GM23338 (cell line): ENCODE results near the gene HMG20B. TPM values are rescaled to one million over a fixed set of nuclear protein-coding genes. Genes with fewer than 3 reads are reported as not detected.
A peak's percentile ranks its signal among the peaks of the same experiment; 100 is the strongest.

Experiments used
- ATAC-seq: fragments of 200-7000 bp; cut with Tn5 transposase; 3 replicates; pipeline ENCODE4 v1.9.1; 2020
- DNase-seq: peaks from one replicate; pipeline ENCODE4 v3.0.0-alpha.2; 2015; ENCODE audit warnings: low spot score
- H2AFZ ChIP-seq: fragments of 200-600 bp; sonication (generic); 2 replicates; pipeline ENCODE4 v1.8.0; 2016; ENCODE audit warnings: antibody characterized with exemption, mild to moderate bottlenecking, moderate library complexity
- H3F3A ChIP-seq: fragments of 200-600 bp; sonication (generic); replicated peaks from 2 replicates; pipeline ENCODE4 v1.8.0; 2017; ENCODE audit warnings: antibody characterized with exemption, mixed run types, low read depth
- H3K27ac ChIP-seq: fragments of 200-600 bp; sonication (generic); 2 replicates; pipeline ENCODE4 v1.6.1; 2016; ENCODE audit warnings: low read depth
- H3K27me3 ChIP-seq: fragments of 200-600 bp; sonication (generic); 2 replicates; pipeline ENCODE4 v1.8.0; 2016; ENCODE audit warnings: mild to moderate bottlenecking, mixed run types, moderate library complexity; ENCODE audit not compliant: insufficient read depth
- H3K36me3 ChIP-seq: fragments of 200-600 bp; sonication (generic); 2 replicates; pipeline ENCODE4 v1.8.0; 2016; ENCODE audit warnings: mild to moderate bottlenecking; ENCODE audit not compliant: insufficient read depth
- H3K4me1 ChIP-seq: fragments of 200-600 bp; sonication (generic); 2 replicates; pipeline ENCODE4 v1.8.0; 2016; ENCODE audit warnings: mild to moderate bottlenecking, moderate library complexity; ENCODE audit not compliant: insufficient read depth
- H3K4me2 ChIP-seq: fragments of 200-600 bp; sonication (generic); 2 replicates; pipeline ENCODE4 v1.7.1; 2017; ENCODE audit warnings: mixed run types
- H3K4me3 ChIP-seq: fragments of 200-600 bp; sonication (generic); 2 replicates; pipeline ENCODE4 v1.6.1; 2016; ENCODE audit warnings: mixed run types
- H3K79me2 ChIP-seq: fragments of 200-600 bp; sonication (generic); replicated peaks from 2 replicates; pipeline ENCODE4 v1.8.0; 2017; ENCODE audit warnings: mild to moderate bottlenecking; ENCODE audit not compliant: insufficient read depth
- H3K9me2 ChIP-seq: fragments of 200-600 bp; sonication (generic); 2 replicates; pipeline ENCODE4 v1.8.0; 2017; ENCODE audit not compliant: insufficient read depth
- H4K20me1 ChIP-seq: fragments of 200-600 bp; sonication (generic); replicated peaks from 2 replicates; pipeline ENCODE4 v1.8.0; 2017; ENCODE audit warnings: mild to moderate bottlenecking; ENCODE audit not compliant: insufficient read depth
- H3K27ac Mint-ChIP-seq: 2 replicates; pipeline ENCODE4 v1.8.0; 2020; ENCODE audit warnings: inconsistent platforms, mild to moderate bottlenecking, moderate library complexity, mixed read lengths
- H3K27me3 Mint-ChIP-seq: 3 replicates; pipeline ENCODE4 v1.8.0; 2022; ENCODE audit warnings: low read depth, mild to moderate bottlenecking, moderate library complexity, mixed read lengths, inconsistent platforms; ENCODE audit not compliant: insufficient read depth, poor library complexity
- H3K36me3 Mint-ChIP-seq: 3 replicates; pipeline ENCODE4 v1.8.0; 2021; ENCODE audit warnings: low read depth, mild to moderate bottlenecking, inconsistent platforms, moderate library complexity, mixed read lengths
- H3K4me1 Mint-ChIP-seq: 3 replicates; pipeline ENCODE4 v1.8.0; 2020; ENCODE audit warnings: mild to moderate bottlenecking, inconsistent platforms, mixed read lengths
- H3K4me3 Mint-ChIP-seq: 3 replicates; pipeline ENCODE4 v1.8.0; 2021; ENCODE audit warnings: moderate library complexity, mild to moderate bottlenecking, inconsistent platforms, mixed read lengths
- H3K9me3 Mint-ChIP-seq: 3 replicates; pipeline ENCODE4 v1.8.0; 2020; ENCODE audit warnings: moderate library complexity, mild to moderate bottlenecking, inconsistent platforms, mixed read lengths
- JUNB ChIP-seq: IDR thresholded peaks from one replicate; pipeline ENCODE4 v1.6.1; 2016; ENCODE audit warnings: antibody characterized with exemption; ENCODE audit not compliant: unreplicated experiment
- NANOG ChIP-seq: IDR thresholded peaks from 2 replicates; pipeline ENCODE4 v1.6.1; 2016; ENCODE audit warnings: antibody characterized with exemption, borderline replicate concordance
- POLR2AphosphoS5 ChIP-seq: IDR thresholded peaks from 2 replicates; pipeline ENCODE4 v1.6.1; 2016; ENCODE audit warnings: antibody characterized with exemption, low read depth
- REST ChIP-seq: IDR thresholded peaks from one replicate; pipeline ENCODE4 v1.6.1; 2018; ENCODE audit warnings: antibody characterized with exemption; ENCODE audit not compliant: unreplicated experiment
- ZNF114 ChIP-seq: fragments of 250-450 bp; sonication (Bioruptor Pico); IDR thresholded peaks from 2 replicates; pipeline ENCODE4 v1.5.0; 2020; ENCODE audit warnings: mild to moderate bottlenecking, moderate library complexity
- ZNF331 ChIP-seq: fragments of 250-450 bp; sonication (Bioruptor Pico); IDR thresholded peaks from 2 replicates; pipeline ENCODE4 v1.5.0; 2020; ENCODE audit warnings: low read depth, mild to moderate bottlenecking, moderate library complexity
- ZNF462 ChIP-seq: fragments of 250-450 bp; sonication (Bioruptor Pico); IDR thresholded peaks from 2 replicates; pipeline ENCODE4 v1.5.0; 2020; ENCODE audit warnings: mild to moderate bottlenecking, moderate library complexity
- polyA plus RNA-seq: library from polyadenylated mRNA; unstranded; fragments of >200 nt; fragmentation: Nextera tagmentation; extraction: Ambion mirVana; gene quantifications from 2 replicates; pipeline ENCODE4 v1.2.1, GENCODE V29; 2016
- total RNA-seq: library from RNA; depleted of rRNA; stranded (reverse); fragments of >200 nt; shearing (Covaris generic); gene quantifications from 2 replicates; pipeline ENCODE4 v1.2.3, GENCODE V29; 2014

Gene HMG20B
- total and polyA plus RNA-seq, 2 experiments from 2014 or later = 74.1 to 130 TPM

GRCh38 chr19:3606174-3606689, 33.5 kb downstream of the HMG20B start (continued):
- TF ChIP-seq ZNF462 (CRISPR knock-in tag) (no peak), ZNF114 (CRISPR knock-in tag) (no peak), NANOG (no peak), POLR2AphosphoS5 (no peak), JUNB (no peak), ZNF331 (CRISPR knock-in tag) (no peak)

GRCh38 chr19:3606690-3607289, 34.0 kb downstream of the HMG20B start, which contains the start of gene TBXA2R:
TSS of gene TBXA2R (minus strand) at chr19:3606875. CDS start at chr19:3600634, 6,241 bp downstream.
- peaks cover 11% of the 10 kb centered on the region for H3K4me1 Mint-ChIP-seq
- H3K4me2 ChIP-seq = peak within 1 kb of the TSS; percentile 95
- peaks cover 11% of the 10 kb centered on the region for H3K27me3 ChIP-seq
- no peaks in the 10 kb centered on the region for H3K9me3 Mint-ChIP-seq
- H3K79me2 ChIP-seq = no peaks in the 10 kb centered on the region
- H3K36me3 ChIP-seq = no peaks in the 10 kb centered on the region
- no peaks in the 10 kb centered on the region for H3K9me2 ChIP-seq
- H3K27me3 Mint-ChIP-seq = peaks cover 10% of the 10 kb centered on the region
- H3K36me3 Mint-ChIP-seq = peaks cover 10% of the 10 kb centered on the region
- peaks cover 10% of the 10 kb centered on the region for H3K4me1 ChIP-seq
- peak within 1 kb of the TSS; percentile 80 for H2AFZ ChIP-seq
- peak; percentile 74 for ATAC-seq
- H3K27ac Mint-ChIP-seq = no peak within 1 kb of the TSS
- DNase-seq = peak; percentile 63
- peaks cover 4% of the 10 kb centered on the region; the same call in 1 of the 2 replicates for H3F3A ChIP-seq
- H3K27ac ChIP-seq = no peak within 1 kb of the TSS
- H3K4me3 ChIP-seq = peak within 1 kb of the TSS; percentile 64
- peak within 1 kb of the TSS; percentile 69 for H3K4me3 Mint-ChIP-seq
- no peaks in the 10 kb centered on the region for H4K20me1 ChIP-seq
- TF ChIP-seq ZNF331 (CRISPR knock-in tag) = no peak
- TF ChIP-seq REST = no peak
